Cardiac muscle cell (in vitro differentiated cells and primary cell): ENCODE results near the gene BRS3. TPM values are rescaled to one million over a fixed set of nuclear protein-coding genes. Genes with fewer than 3 reads are reported as not detected.

Experiments
- DNase-seq, 2 donors: peaks; one replicate each; pipeline versions ENCODE4 v3.0.0 to v3.0.0-alpha.2; 2010 to 2017; ENCODE audit warnings: low read depth in 1 of 2, low spot score in 1 of 2
- H3K27ac ChIP-seq: fragments of 200-600 bp; sonication (generic); 2 replicates; pipeline ENCODE4 v1.5.1; 2016
- H3K27me3 ChIP-seq: fragments of 200-600 bp; sonication (generic); 2 replicates; pipeline ENCODE4 v1.6.0; 2016; ENCODE audit warnings: control low read depth
- H3K36me3 ChIP-seq: fragments of 200-600 bp; sonication (generic); 2 replicates; pipeline ENCODE4 v1.5.1; 2016; ENCODE audit warnings: control low read depth
- H3K4me1 ChIP-seq: fragments of 200-600 bp; sonication (generic); 2 replicates; pipeline ENCODE4 v1.8.1; 2017; ENCODE audit warnings: low read depth, mild to moderate bottlenecking, mixed run types
- H3K4me3 ChIP-seq: fragments of 200-600 bp; sonication (generic); 2 replicates; pipeline ENCODE4 v1.5.1; 2016; ENCODE audit warnings: mild to moderate bottlenecking
- H3K9me3 ChIP-seq: fragments of 200-600 bp; sonication (generic); 2 replicates; pipeline ENCODE4 v1.5.1; 2017; ENCODE audit warnings: low read depth, mild to moderate bottlenecking, control low read depth
- polyA plus RNA-seq: library from polyadenylated mRNA; unstranded; fragments of >200 nt; fragmentation: Nextera tagmentation; extraction: Ambion mirVana; gene quantifications from 2 replicates; pipeline ENCODE4 v1.2.1, GENCODE V29; 2016
- total RNA-seq: library from RNA; depleted of rRNA; stranded (reverse); fragments of >200 nt; gene quantifications from 2 replicates; pipeline ENCODE4 v1.2.3, GENCODE V29; 2016
- TF ChIP-seq, protein P1 (sequence below): IDR thresholded peaks from 2 replicates; pipeline ENCODE4 v1.5.1; 2012; ENCODE audit warnings: low read depth, mild to moderate bottlenecking, low read length

The BRS3 gene
- total and polyA plus RNA-seq, 2 experiments from 2014 or later = 0.11 TPM; not detected in 1

DNA sequence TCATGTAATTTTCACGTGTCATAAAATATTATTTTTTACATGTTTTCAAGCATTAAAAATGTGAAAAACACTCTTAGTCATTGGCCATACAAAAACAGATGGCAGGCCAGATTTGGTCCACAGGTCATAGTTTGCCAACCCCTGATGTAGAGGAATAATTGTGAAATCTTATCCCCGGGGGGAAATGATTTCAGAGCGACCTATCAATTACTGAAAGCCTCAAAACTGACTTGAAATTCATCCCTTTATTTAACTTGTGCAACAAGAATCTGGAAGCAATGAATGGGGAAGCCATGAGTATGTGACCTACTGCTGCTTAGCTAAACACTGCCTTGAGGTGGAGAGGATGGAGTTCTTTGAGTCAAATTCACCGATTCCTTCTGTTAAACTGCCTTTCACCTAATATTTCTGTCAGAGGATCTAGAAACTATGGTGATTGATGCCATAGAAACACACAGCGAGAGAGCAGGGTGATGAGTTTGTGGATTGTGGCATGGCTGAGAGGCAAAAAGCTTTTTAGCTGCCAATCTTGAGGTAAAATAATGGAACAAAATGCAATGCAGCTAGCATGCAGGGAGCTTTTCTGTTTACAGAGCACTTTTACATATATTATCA is 30.3 kb upstream of the BRS3 start:
- Histone ChIP-seq H3K9me3 (no peaks in the 10 kb centered on the region), H3K27ac (no peak overlapping the region)

DNA sequence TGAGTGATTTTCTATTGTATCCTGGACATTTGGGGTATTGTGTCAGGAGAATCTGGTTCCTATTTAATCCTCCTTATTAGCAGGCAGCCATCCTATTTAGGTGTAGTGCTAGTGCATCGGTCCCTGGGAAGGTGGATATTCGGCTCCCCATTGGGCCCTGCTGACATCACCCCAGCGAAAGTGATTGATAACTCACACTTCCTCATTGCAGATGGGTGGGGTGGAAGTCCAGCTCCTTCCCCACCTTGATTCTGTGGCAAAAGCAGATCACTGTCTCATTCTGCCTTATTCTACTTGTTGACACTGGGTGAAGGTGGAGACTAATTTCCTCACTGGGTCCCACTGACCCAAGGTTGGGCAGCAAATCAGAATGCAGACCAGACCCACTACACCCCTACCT is 23.2 kb upstream of the BRS3 start:
- Histone ChIP-seq H3K9me3 (no peaks in the 10 kb centered on the region), H3K27ac (no peak overlapping the region)

More for the DNA sequence above, 30.3 kb upstream of the BRS3 start:
- Histone ChIP-seq H3K27me3 (no peaks in the 10 kb centered on the region), H3K36me3 (no peaks in the 10 kb centered on the region), H3K4me1 (no peaks in the 10 kb centered on the region), H3K4me3 (no peak overlapping the region)
- no peak for DNase-seq
- TF ChIP-seq, protein P1, sequence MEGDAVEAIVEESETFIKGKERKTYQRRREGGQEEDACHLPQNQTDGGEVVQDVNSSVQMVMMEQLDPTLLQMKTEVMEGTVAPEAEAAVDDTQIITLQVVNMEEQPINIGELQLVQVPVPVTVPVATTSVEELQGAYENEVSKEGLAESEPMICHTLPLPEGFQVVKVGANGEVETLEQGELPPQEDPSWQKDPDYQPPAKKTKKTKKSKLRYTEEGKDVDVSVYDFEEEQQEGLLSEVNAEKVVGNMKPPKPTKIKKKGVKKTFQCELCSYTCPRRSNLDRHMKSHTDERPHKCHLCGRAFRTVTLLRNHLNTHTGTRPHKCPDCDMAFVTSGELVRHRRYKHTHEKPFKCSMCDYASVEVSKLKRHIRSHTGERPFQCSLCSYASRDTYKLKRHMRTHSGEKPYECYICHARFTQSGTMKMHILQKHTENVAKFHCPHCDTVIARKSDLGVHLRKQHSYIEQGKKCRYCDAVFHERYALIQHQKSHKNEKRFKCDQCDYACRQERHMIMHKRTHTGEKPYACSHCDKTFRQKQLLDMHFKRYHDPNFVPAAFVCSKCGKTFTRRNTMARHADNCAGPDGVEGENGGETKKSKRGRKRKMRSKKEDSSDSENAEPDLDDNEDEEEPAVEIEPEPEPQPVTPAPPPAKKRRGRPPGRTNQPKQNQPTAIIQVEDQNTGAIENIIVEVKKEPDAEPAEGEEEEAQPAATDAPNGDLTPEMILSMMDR = no peak

DNA sequence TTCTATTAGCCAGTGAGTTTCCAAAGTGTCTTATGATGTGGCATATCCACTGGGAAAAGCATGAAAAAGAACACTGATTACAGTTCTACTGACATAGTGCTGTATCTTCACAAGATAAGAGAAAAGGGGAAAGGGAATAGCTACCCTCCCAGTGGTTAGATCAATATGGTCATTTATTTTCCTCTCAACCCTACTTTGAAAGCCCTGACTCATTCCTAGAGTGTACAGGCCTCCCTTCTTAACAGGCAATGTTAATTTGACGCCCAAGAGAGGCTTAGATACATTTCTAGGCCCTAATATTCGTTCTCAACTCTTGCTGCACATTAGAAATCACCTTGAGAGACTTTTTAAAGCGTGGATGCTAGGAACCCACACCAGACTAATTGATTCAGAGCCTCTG is 20.4 kb upstream of the BRS3 start:
- Histone ChIP-seq H3K4me1 (no peaks in the 10 kb centered on the region), H3K36me3 (no peaks in the 10 kb centered on the region), H3K27ac (no peak overlapping the region), H3K4me3 (no peak overlapping the region), H3K27me3 (no peaks in the 10 kb centered on the region), H3K9me3 (no peaks in the 10 kb centered on the region)
- no peak for DNase-seq
- TF ChIP-seq, protein P1 = no peak

More for the DNA sequence above, 23.2 kb upstream of the BRS3 start:
- no peak overlapping the region for H3K4me3 ChIP-seq
- no peak for DNase-seq
- TF ChIP-seq, protein P1 = no peak
- no peaks in the 10 kb centered on the region for H3K36me3 ChIP-seq
- no peaks in the 10 kb centered on the region for H3K27me3 ChIP-seq
- no peaks in the 10 kb centered on the region for H3K4me1 ChIP-seq

DNA sequence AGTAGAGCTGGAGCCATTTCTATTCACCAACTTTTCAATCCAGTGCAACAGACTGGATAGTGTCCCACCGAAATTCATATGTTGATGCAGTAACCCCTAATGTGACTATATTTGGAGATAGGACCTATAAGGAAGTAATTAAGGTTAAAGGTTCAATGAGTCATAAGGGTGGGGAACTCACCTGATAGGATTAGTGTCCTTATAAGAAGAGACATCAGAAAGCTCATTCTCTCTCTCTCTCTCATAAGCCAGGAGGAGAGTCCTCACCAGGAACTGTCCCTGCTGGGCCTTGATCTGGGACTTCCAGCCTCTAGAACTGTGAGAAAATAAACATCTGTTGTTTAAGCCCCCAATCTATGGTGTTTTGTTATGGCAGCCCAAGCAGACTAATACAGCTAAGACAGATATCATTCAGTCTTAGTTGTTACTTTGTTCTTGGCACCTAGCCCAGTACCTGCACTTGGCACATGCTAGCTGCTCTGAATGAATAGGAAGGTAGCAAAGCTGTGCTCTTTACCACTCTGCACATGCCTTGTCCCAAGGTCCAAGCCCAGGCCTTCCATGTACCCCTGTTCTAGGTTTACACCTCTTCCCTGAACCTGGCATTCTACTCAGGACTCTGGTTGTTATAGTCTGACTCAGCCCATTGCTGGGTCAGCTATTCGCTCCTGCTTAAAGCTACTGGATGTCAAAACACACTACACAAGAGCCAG is 19.2 kb upstream of the BRS3 start:
- no peak overlapping the region for H3K4me3 ChIP-seq
- H3K27ac ChIP-seq = no peak overlapping the region
- no peaks in the 10 kb centered on the region for H3K36me3 ChIP-seq
- no peaks in the 10 kb centered on the region for H3K27me3 ChIP-seq
- H3K4me1 ChIP-seq = no peaks in the 10 kb centered on the region
- no peak for DNase-seq
- TF ChIP-seq, protein P1 = no peak
- H3K9me3 ChIP-seq = no peaks in the 10 kb centered on the region

DNA sequence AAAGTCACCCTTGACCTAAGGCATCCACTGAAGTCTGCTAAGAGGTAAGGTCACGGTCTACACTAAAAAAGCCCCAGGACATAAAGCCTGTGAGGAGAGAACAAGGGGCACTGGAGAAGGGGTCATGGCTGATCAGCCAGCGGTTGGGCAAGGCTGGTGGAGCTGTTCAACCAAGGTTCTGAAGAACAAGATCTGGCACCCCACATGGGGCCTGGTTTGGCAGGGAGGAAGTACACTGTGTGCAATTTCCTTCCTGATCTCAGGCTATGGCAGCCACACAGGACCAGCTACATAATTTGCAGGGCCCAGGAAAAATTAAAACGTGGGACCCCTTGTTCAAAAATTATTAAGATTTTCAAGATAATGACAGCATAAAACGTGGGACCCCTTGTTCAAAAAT is 14.1 kb upstream of the BRS3 start:
- H3K4me1 ChIP-seq = no peaks in the 10 kb centered on the region
- DNase-seq = no peak
- no peak overlapping the region for H3K27ac ChIP-seq
- H3K4me3 ChIP-seq = no peak overlapping the region
- H3K9me3 ChIP-seq = no peaks in the 10 kb centered on the region
- TF ChIP-seq, protein P1 = no peak
- H3K27me3 ChIP-seq = no peaks in the 10 kb centered on the region
- H3K36me3 ChIP-seq = no peaks in the 10 kb centered on the region
